Neural cell (in vitro differentiated cells): ENCODE data around the gene C1QTNF9. TPM values are rescaled to one million over a fixed set of nuclear protein-coding genes. Genes with fewer than 3 reads are reported as not detected.

Experiments used
- H2AFZ ChIP-seq: fragments of 200-600, 300-800 bp; sonication (generic), shearing (Covaris generic); 2 replicates; pipeline ENCODE4 v1.6.0; 2014; ENCODE audit warnings: low read depth, mild to moderate bottlenecking, antibody characterized with exemption, low read length, moderate library complexity
- H3F3A ChIP-seq: fragments of 200-600 bp; shearing (Covaris generic); 2 replicates; pipeline ENCODE4 v1.6.1; 2016; ENCODE audit warnings: mild to moderate bottlenecking, moderate library complexity, mixed read lengths, antibody characterized with exemption, low read length; ENCODE audit not compliant: insufficient read depth, poor library complexity, severe bottlenecking
- H3K27ac ChIP-seq: fragments of 200-600, 300-800 bp; sonication (generic), shearing (Covaris generic); 2 replicates; pipeline ENCODE4 v1.5.1; 2014; ENCODE audit warnings: mild to moderate bottlenecking, low read length, moderate library complexity
- H3K27me3 ChIP-seq: fragments of 300-800, 200-600 bp; sonication (generic), shearing (Covaris generic); 2 replicates; pipeline ENCODE4 v1.6.0; 2014; ENCODE audit warnings: mild to moderate bottlenecking, low read depth, low read length, moderate library complexity; ENCODE audit not compliant: insufficient read depth
- H3K36me3 ChIP-seq: fragments of 300-800, 200-600 bp; sonication (generic), shearing (Covaris generic); 2 replicates; pipeline ENCODE4 v1.5.1; 2014; ENCODE audit warnings: mild to moderate bottlenecking, antibody characterized with exemption, low read length, moderate library complexity; ENCODE audit not compliant: insufficient read depth
- H3K4me2 ChIP-seq: fragments of 300-800, 200-600 bp; sonication (generic), shearing (Covaris generic); 2 replicates; pipeline ENCODE4 v1.6.0; 2014; ENCODE audit warnings: mild to moderate bottlenecking, low read length
- H3K4me3 ChIP-seq: fragments of 300-800, 200-600 bp; sonication (generic), shearing (Covaris generic); 2 replicates; pipeline ENCODE4 v1.5.1; 2014; ENCODE audit warnings: mild to moderate bottlenecking, low read length, moderate library complexity
- H3K79me2 ChIP-seq: fragments of 200-600 bp; shearing (Covaris generic); replicated peaks from 2 replicates; pipeline ENCODE4 v1.6.0; 2014; ENCODE audit warnings: mild to moderate bottlenecking, low read length, moderate library complexity; ENCODE audit not compliant: insufficient read depth
- H3K9ac ChIP-seq: fragments of 300-800, 200-600 bp; sonication (generic), shearing (Covaris generic); 2 replicates; pipeline ENCODE4 v1.6.1; 2016; ENCODE audit warnings: mild to moderate bottlenecking, low read length, mixed read lengths
- H3K9me2 ChIP-seq: fragments of 200-600 bp; shearing (Covaris generic); 2 replicates; pipeline ENCODE4 v1.6.1; 2016; ENCODE audit warnings: mild to moderate bottlenecking, low read length, mixed read lengths; ENCODE audit not compliant: insufficient read depth
- H3K9me3 ChIP-seq: fragments of 200-600, 300-800 bp; sonication (generic), shearing (Covaris generic); 2 replicates; pipeline ENCODE4 v1.6.1; 2016; ENCODE audit warnings: mild to moderate bottlenecking, mixed run types, low read length, moderate library complexity, mixed read lengths
- H4K20me1 ChIP-seq: fragments of 200-600 bp; shearing (Covaris generic); 2 replicates; pipeline ENCODE4 v1.6.1; 2016; ENCODE audit warnings: mild to moderate bottlenecking, mixed run types; ENCODE audit not compliant: insufficient read depth
- CTCF ChIP-seq: fragments of 450-650 bp; IDR thresholded peaks from 2 replicates; pipeline ENCODE4 v1.5.1; 2014; ENCODE audit warnings: antibody characterized with exemption, mild to moderate bottlenecking, moderate library complexity; ENCODE audit not compliant: poor library complexity, severe bottlenecking
- EP300 ChIP-seq: fragments of 450-650 bp; conservative IDR thresholded peaks from 2 replicates; pipeline ENCODE4 v1.6.1; 2014; ENCODE audit warnings: antibody characterized with exemption, mild to moderate bottlenecking, moderate library complexity; ENCODE audit not compliant: poor library complexity, severe bottlenecking
- EZH2 ChIP-seq: fragments of 200-600, 300-800 bp; shearing (Covaris generic), sonication (generic); IDR thresholded peaks from 2 replicates; pipeline ENCODE4 v1.6.1; 2014; ENCODE audit warnings: antibody characterized with exemption, low read length, borderline replicate concordance, mild to moderate bottlenecking; ENCODE audit not compliant: insufficient read depth, poor library complexity, severe bottlenecking
- MXI1 ChIP-seq: fragments of 450-650 bp; conservative IDR thresholded peaks from 2 replicates; pipeline ENCODE4 v1.6.1; 2014; ENCODE audit warnings: antibody characterized with exemption, mild to moderate bottlenecking; ENCODE audit not compliant: poor library complexity, severe bottlenecking
- POLR2AphosphoS5 ChIP-seq: IDR thresholded peaks from 2 replicates; pipeline ENCODE4 v1.6.1; 2012
- RAD21 ChIP-seq: fragments of 450-650 bp; conservative IDR thresholded peaks from 2 replicates; pipeline ENCODE4 v1.6.1; 2014; ENCODE audit warnings: antibody characterized with exemption, mild to moderate bottlenecking, moderate library complexity
- REST ChIP-seq: IDR thresholded peaks from 2 replicates; pipeline ENCODE4 v1.6.1; 2012; ENCODE audit warnings: borderline replicate concordance
- SMC3 ChIP-seq: fragments of 450-650 bp; conservative IDR thresholded peaks from 2 replicates; pipeline ENCODE4 v1.6.1; 2014; ENCODE audit warnings: antibody characterized with exemption, mild to moderate bottlenecking, moderate library complexity; ENCODE audit not compliant: poor library complexity
- TAF1 ChIP-seq: IDR thresholded peaks from 2 replicates; pipeline ENCODE4 v1.6.1; 2012; ENCODE audit warnings: low read depth
- polyA plus RNA-seq: library from polyadenylated mRNA; depleted of rRNA; stranded (reverse); fragments of >200 nt; gene quantifications from 2 replicates; pipeline ENCODE4 v1.2.3, GENCODE V29; 2014

The C1QTNF9 gene
- polyA plus RNA-seq, 1 donor from 2014 or later = not detected

- Histone ChIP-seq H3K9ac (no peak overlapping the region), H3K36me3 (no peaks in the 10 kb centered on the region), H4K20me1 (no peaks in the 10 kb centered on the region), H3K4me2 (no peak overlapping the region), H3K27me3 (no peaks in the 10 kb centered on the region), H3K4me3 (no peak overlapping the region), H3K27ac (no peak overlapping the region), H3F3A (no peaks in the 10 kb centered on the region), H2AFZ (no peak overlapping the region), H3K9me2 (no peaks in the 10 kb centered on the region), H3K79me2 (no peaks in the 10 kb centered on the region), H3K9me3 (no peaks in the 10 kb centered on the region)
- TF ChIP-seq RAD21 = no peak
- TF ChIP-seq EP300 = no peak
- no peak for TF ChIP-seq POLR2AphosphoS5
- TF ChIP-seq CTCF = no peak
- no peak for TF ChIP-seq MXI1
- no peak for TF ChIP-seq REST
- TF ChIP-seq SMC3 = no peak
- no peak for TF ChIP-seq TAF1
- no peak for TF ChIP-seq EZH2
Observed at GRCh38 chr13:24290280-24290932, 19.0 kb upstream of the C1QTNF9 start.

- TF ChIP-seq MXI1 = no peak
- TF ChIP-seq EZH2 = no peak
- no peak for TF ChIP-seq CTCF
- TF ChIP-seq SMC3 = no peak
- no peak for TF ChIP-seq POLR2AphosphoS5
- no peak for TF ChIP-seq REST
- TF ChIP-seq TAF1 = no peak
- TF ChIP-seq EP300 = no peak
- Histone ChIP-seq H3K4me2 (no peak overlapping the region), H3K9ac (no peak overlapping the region), H3K9me2 (no peaks in the 10 kb centered on the region), H3K79me2 (no peaks in the 10 kb centered on the region), H3K9me3 (no peaks in the 10 kb centered on the region), H3K4me3 (no peak overlapping the region), H3F3A (no peaks in the 10 kb centered on the region), H2AFZ (no peak overlapping the region), H3K27me3 (no peaks in the 10 kb centered on the region), H3K27ac (no peak overlapping the region), H4K20me1 (no peaks in the 10 kb centered on the region), H3K36me3 (no peaks in the 10 kb centered on the region)
Observed at GRCh38 chr13:24292481-24292880, 16.9 kb upstream of the C1QTNF9 start.
